NCI-H1105 treated with DMSO at 0.1 percent for 48 hours (cell line): ENCODE measurements around the gene TRIM52.
"Not testable (repeated sequence)": the region's sequence is repeated elsewhere in the genome, so short reads cannot be mapped to it uniquely, and the experiment has no call there.

Experiments
- DNase-seq: peaks from one replicate; lab custom pipeline; 2025; lab: John Stamatoyannopoulos, UW

TRIM52 gene

DNA sequence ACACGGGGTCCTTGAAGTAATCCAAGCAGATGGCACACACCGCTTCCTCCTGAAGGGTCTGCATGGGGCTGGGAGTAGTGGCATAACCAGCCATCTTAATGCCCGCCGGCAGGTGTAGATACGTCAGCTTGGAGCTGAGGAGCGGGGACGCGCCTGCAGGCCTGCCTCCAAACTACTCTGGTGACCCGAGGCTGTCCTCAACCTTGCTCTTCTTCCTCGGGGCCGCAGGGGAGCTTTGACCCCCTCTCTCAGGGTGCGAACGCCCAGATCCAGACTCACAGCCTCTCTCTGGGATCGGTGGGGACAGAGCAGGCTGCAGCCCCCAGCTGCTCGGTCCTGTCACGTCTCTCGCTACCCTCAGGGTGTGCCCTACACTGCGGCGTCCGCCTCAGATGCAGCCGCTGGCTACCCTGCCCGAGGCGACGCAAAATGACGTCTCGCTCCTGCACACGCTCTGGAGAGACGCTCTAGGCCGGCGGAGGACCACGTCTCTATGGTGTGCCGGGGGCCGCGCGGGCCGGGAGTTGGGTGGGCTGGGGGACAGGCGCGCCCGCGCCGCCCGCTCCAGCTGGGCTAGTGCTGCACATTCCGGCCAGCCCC is at the start of gene TRIM52:
TRIM52 (minus strand) TSS at position 424 of the 600 bp plus-strand sequence; CDS start at position 94, 330 bp downstream.
- DNase-seq = no peak

DNA sequence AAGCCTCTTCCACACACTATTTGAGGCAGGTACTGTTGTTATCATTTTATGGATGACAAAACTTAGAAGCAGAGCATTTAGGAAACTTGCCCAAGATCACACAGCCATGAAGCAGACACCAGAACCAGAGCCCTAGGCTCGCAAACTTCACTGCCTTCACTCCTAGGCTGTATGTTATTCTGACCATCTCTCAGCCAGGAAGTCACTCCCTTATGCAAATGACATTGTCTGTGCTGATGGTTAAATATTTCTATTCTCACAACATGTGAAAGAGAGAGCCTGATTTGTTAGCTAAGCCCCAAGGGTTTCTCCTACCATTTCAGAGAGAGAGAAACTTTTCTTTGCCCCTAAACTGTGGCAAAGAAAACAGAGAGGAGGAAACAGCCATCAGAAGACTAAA is 26.4 kb upstream of the TRIM52 start:
- not testable (repeated sequence) for DNase-seq

DNA sequence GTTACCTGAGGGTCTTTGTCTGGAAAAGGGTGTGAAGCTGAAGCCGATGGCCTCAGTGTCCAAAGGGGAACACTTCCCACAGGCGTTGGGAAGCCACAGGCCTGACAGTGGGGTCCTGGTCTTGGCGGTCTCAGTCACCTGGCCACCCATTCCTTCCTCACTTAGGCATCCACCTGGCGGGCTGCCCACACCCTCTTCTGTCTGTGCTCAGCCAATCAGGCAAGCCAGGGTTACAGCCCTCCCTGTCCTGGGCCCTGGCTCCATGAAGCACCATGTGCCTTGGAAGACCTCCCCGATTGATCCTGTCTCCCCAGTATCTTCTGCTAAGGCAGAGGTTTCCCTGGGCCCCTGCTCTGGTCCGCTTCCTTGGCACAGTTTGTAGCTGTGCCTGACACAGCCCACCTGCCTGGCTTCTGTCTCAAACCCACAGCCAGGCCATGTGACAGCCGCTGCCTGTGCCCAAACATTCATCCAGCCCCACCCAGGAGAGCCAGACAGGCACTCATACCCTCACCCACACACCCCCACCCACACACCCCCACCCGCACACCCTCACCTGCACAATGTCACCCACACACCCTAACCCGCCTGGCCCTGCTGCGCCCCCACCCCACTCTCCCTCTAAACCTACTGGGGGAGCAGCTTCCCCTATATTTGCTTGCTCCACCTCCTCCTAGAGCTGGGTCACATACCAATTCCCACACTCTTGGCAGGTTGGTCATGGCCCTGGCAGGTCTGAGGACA is 25.2 kb upstream of the TRIM52 start:
- DNase-seq = not testable (repeated sequence)

DNA sequence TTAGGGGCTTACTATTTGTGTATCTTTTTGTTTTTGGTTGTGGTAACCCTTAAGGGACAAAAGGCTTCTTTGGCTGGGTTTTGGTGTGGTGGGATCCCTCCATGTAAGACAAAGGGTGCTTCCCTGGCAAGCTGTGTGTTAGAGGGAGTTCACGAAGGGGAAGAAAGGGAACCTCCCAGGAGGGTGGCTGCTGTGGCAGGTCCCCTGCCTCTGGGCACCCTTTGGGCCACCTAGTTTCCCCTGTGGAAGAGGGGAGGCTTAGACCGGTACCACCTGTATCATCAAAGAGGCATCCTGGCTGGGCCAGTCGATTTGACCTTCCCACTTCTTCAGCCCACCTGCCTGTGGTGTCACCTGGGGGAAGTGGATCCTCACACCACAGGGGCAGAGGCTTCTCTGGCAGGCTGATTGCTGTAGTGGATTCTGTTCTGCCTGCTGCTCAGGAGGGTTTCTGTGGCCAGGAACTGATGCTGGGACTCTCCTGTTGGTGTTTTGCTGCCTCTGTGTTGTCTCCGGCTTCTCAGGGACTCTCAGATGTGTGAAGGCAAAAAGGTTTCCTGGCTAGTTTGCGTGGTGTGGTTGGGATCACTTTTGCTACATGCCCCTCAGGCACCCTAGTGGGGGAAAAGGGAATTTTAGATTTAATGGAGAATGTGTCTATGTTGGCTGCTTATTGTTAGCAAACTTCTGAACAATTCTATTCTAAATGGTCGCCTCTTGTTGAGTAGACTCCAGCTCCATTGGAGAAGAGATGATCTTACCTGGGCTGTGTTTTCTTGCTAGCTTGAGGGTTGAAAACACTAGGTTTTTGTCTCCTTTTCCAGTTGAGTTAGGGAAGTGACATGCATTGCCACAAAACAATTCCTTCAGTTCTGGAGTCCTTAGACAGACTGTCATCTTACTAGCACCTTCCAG is 23.2 kb upstream of the TRIM52 start:
- DNase-seq = not testable (repeated sequence)

DNA sequence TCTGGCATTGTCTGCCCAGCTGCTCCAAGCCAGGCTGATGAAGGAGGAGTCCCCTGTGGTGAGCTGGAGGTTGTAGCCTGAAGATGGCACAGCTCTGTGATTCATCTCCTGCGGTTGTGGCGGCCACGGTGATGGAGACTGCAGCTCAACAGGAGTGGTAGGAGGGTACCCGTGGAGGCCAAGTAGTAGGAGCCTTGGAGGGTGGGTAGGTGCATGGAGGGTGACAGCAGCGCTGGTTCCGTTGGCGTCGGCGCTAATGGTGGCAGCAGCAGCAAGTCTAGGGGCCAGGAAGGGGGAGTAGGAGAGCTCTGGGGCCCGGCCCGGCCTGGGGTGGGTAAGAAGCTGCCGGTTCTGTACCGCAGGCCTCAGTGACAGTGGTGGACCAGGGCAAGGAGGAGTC is 22.4 kb upstream of the TRIM52 start:
- DNase-seq = no peak

DNA sequence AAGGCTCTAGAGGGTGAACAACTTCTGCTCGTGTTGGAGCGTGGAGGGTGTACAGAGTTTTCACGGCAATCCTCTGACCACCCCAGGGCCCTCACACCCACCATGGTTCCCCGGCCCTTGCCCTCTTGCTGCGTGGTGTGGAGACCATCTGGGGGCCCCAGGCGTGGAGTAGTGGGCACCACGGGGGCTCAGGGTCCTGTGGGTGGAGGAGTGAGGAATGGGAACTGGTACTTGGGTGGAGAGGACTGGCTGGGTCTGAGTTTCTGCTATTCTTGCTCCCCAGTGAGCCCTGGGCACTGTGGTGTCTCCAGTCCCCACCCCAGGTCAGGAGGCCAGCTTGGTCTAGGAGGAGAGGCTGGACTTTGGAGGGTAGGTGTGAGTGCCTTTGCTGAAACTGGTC is 21.9 kb upstream of the TRIM52 start:
- no peak for DNase-seq

DNA sequence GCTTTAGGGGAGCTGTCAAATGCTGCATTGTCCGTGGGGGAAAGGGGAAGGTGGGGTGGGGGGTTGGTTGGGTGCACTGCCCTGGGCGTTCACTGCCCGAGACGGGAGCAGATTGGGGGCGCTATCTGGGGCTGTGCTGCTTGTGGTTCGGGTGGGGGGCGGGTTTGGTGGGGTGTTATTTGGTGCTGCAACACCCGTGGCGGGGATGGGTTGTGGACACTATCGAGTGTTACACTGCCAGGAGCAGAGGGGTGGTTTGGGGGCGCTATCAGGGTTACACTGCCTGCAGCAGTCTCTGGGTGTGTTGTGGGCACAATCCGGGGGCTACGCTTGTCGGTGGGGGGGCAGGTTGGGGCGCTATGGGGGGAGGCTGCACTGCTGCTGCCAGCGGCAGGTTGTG is 21.5 kb upstream of the TRIM52 start:
- DNase-seq = not testable (repeated sequence)

DNA sequence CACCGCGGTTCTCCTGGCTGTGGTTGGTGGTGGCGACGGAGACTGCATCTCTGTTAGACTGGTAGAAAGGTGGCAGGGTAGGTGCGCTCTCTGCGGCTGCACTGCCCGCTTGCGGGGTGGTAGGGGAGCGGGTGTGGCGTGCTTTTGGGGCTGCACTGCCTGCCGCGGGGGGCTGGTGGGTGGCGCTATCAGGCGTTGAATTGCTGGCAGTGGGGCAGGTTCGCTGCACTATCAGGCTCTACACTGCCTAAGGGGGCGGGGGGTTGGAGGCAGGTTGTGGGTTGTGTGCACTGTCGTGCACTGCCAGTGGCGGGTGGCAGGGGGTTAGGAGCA is 21.0 kb upstream of the TRIM52 start:
- DNase-seq = no peak

DNA sequence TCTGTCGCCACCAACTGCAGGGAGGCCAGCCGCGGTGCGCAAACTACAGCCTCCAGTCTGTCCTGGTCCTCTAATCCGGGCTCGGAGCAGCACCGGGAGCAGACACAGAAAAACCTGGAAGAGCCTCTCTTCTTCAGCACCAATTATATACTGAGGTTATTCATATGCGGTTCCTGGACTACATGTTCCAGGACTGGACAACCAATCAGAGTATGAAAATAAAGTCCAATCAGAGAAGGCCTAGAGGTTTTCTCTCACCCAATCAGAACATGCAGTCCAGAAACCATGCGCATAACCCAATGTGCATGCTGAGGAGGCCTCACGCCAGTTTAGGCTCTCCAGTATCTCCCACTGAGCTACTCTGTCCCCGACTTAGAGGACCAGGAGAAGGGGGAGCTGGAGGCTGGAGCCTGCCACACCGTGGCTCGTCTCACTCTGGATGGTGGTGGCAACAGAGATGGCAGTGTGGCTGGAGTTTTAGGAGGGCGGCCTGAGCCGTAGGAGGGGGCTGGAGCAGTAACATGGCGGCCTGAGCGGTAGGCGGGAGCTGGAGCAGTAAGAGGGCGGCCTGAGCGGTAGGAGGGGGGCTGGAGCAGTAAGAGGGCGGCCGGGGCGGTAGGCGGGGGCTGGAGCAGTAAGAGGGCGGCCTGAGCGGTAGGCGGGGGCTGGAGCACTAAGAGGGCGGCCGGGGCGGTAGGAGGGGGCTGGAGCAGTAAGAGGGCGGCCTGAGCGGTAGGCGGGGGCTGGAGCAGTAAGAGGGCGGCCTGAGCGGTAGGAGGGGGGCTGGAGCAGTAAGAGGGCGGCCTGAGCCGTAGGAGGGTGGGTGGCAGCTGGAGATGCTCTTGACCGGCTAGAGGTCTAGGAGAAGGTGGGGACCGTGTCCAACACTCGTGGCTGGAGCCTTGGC is 20.4 kb upstream of the TRIM52 start:
- no peak for DNase-seq

DNA sequence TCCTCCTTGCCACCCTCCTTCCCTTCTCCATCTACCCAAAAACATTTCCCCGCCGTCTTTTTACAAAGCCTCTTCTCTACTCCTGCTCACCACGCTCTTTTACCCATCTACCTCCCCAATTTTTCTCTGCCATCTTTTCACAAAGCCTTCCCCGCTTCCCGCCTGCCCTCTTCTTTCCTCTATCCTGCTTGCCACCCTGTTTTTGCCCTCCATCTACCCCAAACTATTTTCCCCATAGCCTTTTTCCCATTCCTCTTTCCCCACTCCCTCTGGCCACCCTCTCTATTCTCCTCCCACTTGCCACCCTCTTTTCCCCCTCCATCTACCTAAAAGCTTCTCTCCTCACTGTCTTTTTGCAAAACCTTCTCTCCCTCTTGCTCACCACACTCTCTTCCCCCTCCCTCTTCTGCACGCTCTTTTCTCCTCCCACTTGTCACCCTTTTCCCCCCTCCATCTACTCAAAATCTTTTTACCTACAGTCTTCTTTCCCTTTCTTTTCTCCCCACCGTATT is 19.4 kb upstream of the TRIM52 start:
- no peak for DNase-seq

DNA sequence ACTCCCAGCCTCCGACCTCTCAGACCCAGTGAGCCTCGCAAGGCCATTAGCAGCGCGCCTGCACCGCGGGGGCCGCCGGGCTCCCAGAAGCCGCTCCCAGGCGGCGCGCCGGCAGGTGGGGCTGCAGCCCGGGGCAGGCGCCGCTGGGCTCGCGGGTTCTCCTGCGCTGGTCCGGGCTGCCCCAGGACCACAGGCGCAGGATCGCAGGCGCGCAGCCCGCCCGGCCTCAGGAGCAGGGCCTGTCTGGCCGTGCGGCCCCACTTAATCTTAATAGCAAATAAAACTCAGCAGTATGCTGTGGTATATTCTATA is 12.4 kb upstream of the TRIM52 start:
- DNase-seq = not testable (repeated sequence)

DNA sequence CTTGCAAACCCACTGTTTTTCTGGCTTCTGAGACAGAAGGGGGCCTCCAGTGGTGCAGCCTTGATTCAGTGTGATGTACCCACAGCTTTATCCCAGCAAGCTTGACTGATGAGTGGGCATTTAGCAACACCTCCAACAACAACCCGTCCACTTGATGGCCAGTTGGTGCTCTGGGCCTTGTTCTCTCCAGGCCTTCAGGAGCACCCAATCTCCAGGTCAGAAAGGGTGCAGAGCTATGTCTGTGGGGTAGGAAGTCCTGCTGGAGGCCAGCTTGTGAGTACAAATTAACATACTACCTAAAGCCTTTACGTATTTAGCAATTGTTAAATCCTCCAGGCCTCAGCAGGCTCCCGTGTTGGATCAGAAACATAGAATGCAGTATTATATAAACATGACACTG is 10.1 kb upstream of the TRIM52 start:
- DNase-seq = no peak

DNA sequence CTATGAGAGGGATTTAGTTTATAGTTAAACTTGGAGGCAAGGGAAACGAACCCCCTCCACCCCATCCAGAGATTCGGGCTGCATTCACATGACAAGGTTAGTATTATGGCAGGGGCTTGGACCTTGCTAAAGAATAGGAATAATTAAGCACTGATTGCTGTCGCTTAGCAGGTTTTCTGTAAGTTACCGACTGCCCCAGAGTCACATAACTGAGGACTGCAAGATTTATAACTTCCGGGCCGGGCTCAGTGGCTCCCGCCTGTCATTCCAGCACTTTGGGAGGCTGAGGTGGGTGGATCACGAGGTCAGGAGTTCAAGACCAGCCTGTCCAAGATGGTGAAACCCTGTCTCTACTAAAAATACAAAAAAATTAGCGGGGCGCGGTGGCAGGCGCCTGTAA is 7.0 kb upstream of the TRIM52 start:
- DNase-seq = not testable (repeated sequence)

DNA sequence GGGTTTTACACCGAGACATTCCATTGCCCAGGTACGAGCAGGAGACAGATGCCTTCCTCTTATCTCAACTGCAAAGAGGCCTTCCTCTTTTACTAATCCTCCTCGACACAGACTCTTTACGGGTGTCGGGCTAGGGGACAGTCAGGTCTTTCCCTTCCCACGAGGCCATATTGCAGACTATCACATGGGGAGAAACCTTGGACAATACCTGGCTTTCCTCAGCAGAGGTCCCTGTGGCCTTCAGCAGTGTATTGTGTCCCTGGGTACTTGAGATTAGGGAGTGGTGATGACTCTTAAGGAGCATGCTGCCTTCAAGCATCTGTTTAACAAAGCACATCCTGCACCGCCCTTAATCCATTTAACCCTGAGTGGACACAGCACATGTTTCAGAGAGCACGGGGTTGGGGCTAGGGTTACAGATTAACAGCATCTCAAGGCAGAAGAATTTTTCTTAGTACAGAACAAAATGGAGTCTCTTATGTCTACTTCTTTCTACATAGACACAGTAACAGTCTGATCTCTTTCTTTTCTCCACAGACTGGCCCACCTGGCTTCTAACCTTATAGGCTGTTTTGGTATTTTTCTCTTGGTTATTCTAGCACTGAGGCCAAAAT is 6.5 kb upstream of the TRIM52 start:
- not testable (repeated sequence) for DNase-seq

DNA sequence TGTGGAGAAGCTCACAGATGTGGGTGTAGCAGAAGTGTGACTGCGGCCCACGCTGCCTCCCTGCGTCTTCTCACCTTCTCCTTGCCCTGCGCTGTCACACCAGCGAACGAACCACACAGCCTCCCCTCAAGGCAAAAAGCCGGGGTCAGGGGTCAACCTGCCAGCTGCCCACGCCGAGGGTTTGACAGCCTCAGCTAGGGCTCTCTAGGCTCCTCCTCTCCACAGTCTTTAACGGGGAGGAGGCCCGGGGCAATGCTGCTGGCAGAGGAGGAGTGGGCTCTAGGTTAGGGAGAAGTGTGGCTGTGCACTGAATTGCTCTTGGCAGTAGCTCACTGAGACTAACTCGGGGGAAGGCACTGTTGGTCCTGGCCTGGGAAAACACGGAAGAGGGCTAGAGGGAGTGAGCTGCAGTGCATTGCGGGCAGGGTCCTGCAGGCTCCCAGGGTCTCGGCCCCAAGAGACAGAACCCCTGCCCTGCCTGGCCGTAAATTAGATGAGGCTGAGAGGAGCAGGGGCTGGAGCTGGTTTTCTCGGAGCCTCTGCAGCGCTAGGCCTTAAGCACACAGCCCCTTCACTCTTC is 4.2 kb upstream of the TRIM52 start:
- no peak for DNase-seq

DNA sequence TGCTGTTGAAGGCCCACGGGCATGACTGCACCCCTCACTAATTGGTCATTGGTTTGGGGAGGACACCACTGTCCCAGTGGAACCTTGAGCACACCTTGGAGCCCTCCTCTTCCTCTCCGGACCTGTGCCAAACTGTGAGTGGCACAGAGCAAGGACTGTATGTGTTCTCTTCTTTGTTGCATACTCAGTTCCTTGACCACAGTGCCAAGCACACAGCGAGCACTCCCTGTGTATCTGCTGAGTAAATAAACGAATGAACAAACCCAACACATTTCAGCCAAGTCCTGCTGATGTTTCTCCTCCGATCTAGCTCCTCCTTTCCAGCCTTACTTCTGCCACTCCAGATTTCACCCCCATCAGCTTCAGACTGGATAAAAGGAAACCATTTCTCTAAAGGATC is 2.7 kb upstream of the TRIM52 start:
- no peak for DNase-seq

DNA sequence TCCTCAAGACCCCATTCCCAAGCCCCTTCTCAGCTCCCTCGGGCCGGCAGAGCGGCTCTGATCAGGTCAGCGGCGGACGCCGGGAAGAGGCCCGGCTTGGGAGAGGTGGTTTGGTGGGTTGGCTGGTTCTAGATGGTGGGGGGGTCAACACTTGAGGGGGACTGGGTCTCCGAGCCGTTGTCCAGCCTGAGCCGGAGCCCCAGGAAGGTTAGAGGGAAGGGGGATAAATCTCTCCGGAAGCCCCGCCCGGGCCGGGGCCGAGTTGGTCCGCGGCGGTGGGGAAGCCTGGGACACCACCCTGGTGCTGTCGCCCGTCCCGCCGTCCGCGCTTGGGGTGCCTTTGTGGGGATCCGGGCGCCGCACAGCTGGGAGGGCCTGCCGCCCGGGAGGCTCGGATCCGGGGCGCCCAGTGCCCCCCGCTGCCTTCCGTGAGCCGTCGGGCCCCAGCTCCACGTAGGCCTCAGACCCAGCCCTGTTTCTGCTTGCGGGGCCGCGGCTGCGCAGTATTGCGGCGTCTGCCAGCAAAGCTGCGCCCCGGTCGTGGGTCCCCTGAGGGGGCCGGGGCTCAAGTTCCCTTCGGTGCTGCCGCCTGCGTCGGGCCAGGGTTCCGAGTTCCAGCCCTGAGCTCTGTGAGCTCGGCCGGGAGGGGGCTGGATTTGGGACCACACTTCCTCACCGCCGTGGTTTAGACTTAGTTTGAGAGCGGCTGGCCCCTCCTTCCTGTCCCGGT is 542 bp upstream of the TRIM52 start:
- DNase-seq = no peak

DNA sequence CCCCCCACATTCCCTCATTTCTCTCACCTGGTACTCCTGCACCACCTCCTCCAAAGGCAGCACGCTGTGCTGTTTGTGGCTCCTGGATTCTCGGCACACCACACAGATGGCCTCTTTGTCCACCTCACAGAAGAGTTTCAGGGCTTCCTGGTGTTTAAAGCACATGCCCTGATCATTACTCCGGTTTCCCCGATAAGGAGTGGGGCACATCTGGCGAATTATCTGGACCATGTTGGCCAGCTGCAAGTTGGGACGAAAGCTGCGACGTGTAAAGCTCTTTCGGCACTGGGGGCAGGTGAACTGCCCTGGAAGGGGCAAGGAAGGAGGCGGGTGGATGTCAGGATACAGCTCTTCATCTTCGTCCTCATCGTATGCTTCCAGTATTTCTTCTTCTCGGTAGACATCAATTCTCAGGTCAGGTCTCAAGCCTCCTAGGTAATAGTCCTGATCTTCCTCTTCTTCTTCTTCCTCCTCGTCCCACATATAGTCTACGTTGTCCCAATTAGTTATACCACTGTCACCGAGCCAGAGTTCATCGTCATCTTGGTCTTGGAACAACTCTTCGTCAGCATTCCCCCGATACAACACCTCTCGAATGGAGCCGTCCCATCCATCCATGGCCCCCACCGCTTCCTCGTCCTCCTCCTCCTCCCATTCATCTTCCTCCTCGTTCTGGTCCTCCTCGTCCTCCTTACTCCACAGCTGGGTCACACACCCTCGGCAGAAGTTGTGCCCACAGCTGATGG is 796 bp downstream of the TRIM52 start:
- no peak for DNase-seq

DNA sequence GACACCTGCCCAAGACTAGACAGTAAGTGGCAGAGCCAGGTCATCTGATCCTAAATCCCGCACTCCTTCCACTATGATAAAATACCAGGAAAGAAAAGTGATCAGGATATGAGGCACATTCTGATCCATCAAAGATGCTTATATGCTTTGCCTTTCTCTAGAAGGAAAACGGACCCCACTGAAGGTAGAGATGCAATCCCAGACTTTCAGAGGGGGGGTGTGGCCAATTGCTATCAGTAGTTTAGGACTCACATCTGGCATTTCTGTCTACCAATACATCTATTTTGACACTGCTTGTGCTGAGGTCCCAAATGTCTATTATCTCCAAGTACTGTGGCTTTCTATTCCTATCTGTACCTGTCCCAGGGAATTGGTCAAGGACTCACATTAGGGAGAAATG is 1.7 kb downstream of the TRIM52 start:
- DNase-seq = no peak

DNA sequence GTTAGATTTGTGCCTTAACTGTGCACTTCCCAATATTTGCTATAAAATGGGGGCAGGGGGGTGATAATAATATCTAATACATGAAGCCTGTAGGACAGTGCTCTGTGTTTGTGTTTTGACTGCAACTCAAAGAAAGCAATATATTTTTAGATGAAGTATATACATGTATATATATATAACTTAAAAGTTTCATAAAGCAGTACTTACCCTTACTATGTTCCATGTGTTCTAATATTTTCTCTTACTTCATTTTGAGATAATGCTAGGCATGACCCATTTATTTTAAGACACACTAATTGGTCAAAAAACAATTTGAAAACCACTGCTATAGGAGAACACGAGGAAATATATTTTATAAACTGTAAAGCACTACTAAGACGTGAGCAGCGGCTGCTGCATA is 2.4 kb downstream of the TRIM52 start:
- no peak for DNase-seq
